Tibial nerve (tissue), 4 donors: ENCODE measurements around the gene FRAS1. TPM values are rescaled to one million over a fixed set of nuclear protein-coding genes. Genes with fewer than 3 reads are reported as not detected.

Experiments used
- DNase-seq, 2 donors: peaks; one replicate each; pipeline ENCODE4 v3.0.0-alpha.2; 2019; ENCODE audit warnings: low spot score in 2 of 2
- H3K27ac ChIP-seq, 4 donors: fragments of 200-600 bp; sonication (generic) in 3 of 4; one replicate each; pipeline ENCODE4 v1.5.1; 2017 to 2019; ENCODE audit warnings: mild to moderate bottlenecking in 1 of 4
- H3K27me3 ChIP-seq, 2 donors: fragments of 200-600 bp; sonication (generic) in 1 of 2; one replicate each; pipeline versions ENCODE4 v1.5.1 to v1.6.0; 2017 to 2019
- H3K36me3 ChIP-seq, 3 donors: fragments of 200-600 bp; sonication (generic); one replicate each; pipeline ENCODE4 v1.5.1; 2018 to 2019
- H3K4me1 ChIP-seq, 4 donors: fragments of 200-600 bp; sonication (generic) in 3 of 4; one replicate each; pipeline ENCODE4 v1.5.1; 2017 to 2019
- H3K4me3 ChIP-seq, 4 donors: fragments of 200-600 bp; sonication (generic) in 3 of 4; one replicate each; pipeline ENCODE4 v1.5.1; 2017 to 2019; ENCODE audit warnings: mild to moderate bottlenecking in 1 of 4, moderate library complexity in 1 of 4
- H3K9me3 ChIP-seq, 4 donors: fragments of 200-600 bp; sonication (generic) in 3 of 4; one replicate each; pipeline ENCODE4 v1.5.1; 2017 to 2019
- EP300 ChIP-seq, 2 donors: sonication (generic); formaldehyde crosslinking; IDR thresholded peaks; one replicate each; pipeline ENCODE4 v1.6.1; 2017; ENCODE audit warnings: antibody characterized with exemption in 2 of 2, mild to moderate bottlenecking in 1 of 2
- POLR2A ChIP-seq, 2 donors: fragments of 450-650 bp; IDR thresholded peaks; one replicate each; pipeline ENCODE4 v1.6.1; 2017; ENCODE audit warnings: antibody characterized with exemption in 2 of 2, mild to moderate bottlenecking in 2 of 2, moderate library complexity in 2 of 2
- WGBS, 2 donors: methylation state at CpG; one replicate each; pipeline ENCODE4 v1.1.5; 2018; 5-methylcytosine and 5-hydroxymethylcytosine counted together
- total RNA-seq, 4 donors: library from RNA; depleted of rRNA; stranded (reverse); fragments of >200 nt; gene quantifications; one replicate each; pipeline ENCODE4 v1.1.0, GENCODE V29; 2016
- TF ChIP-seq, protein P1 (sequence below), 5 experiments: fragments of 200-600 bp in 3 of 5; fragments of 450-650 bp in 2 of 5; sonication (generic) in 3 of 5; IDR thresholded peaks; one replicate each; pipeline ENCODE4 v1.5.1; 2016 to 2019; ENCODE audit warnings: antibody characterized with exemption in 5 of 5, mild to moderate bottlenecking in 3 of 5, moderate library complexity in 2 of 5

The FRAS1 gene
- total RNA-seq, 4 donors from 2014 or later = 3.9 to 6.6 (median 5.1) TPM

DNA sequence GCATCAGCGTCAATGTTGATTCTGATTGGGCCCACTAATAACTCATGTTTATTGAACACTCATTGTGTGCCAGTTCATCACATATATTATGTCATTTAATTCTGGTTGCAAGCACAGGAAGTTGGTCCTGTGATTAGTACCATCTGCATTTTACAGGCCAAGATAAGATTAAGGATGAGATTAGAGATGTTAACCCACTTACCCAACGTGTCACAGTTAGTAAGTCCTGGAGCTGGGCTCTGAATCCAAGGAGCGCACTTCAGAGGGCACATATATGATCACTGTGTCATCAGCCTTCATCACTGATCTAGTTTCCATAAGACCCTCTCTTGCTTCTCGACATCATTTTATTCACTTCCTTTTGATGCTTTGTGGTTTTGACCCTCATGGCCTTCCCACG lies 289.1 kb downstream of the FRAS1 start:
- Histone ChIP-seq H3K27me3 (no peaks in the 10 kb centered on the region), H3K4me3 (no peak overlapping the region), H3K9me3 (no peaks in the 10 kb centered on the region), H3K4me1 (no peaks in the 10 kb centered on the region), H3K27ac (no peak overlapping the region), H3K36me3 (no peaks in the 10 kb centered on the region)
- 81 to 85% methylated on average over 5 of the region's 5 CpGs for WGBS, 2 donors
- no peak for DNase-seq
- TF ChIP-seq POLR2A (IDR thresholded peaks at IDR 0.05) (no peak), EP300 (IDR thresholded peaks at IDR 0.05) (no peak)
- TF ChIP-seq, protein P1, sequence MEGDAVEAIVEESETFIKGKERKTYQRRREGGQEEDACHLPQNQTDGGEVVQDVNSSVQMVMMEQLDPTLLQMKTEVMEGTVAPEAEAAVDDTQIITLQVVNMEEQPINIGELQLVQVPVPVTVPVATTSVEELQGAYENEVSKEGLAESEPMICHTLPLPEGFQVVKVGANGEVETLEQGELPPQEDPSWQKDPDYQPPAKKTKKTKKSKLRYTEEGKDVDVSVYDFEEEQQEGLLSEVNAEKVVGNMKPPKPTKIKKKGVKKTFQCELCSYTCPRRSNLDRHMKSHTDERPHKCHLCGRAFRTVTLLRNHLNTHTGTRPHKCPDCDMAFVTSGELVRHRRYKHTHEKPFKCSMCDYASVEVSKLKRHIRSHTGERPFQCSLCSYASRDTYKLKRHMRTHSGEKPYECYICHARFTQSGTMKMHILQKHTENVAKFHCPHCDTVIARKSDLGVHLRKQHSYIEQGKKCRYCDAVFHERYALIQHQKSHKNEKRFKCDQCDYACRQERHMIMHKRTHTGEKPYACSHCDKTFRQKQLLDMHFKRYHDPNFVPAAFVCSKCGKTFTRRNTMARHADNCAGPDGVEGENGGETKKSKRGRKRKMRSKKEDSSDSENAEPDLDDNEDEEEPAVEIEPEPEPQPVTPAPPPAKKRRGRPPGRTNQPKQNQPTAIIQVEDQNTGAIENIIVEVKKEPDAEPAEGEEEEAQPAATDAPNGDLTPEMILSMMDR (IDR thresholded peaks at IDR 0.05) = no peak

DNA sequence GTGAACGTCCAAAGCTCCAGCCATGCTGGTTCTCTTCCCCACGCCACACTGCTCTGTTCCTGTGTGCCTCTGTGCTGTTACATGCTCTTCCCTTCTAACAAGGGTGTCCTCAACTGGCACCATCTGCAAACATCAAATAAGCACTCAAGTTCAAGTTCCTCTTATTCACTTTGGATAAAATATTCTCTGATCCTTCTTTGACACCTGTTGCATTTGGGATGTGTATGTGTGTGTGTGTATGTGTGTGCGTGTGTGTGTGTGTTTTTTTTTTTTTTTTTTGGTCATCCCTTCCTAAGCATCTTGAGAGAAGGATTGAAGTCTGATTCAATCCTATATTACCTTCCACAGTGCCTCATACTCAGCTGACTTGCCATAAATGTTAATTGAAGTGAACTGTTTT lies 290.4 kb downstream of the FRAS1 start:
- Histone ChIP-seq H3K27ac (no peak overlapping the region), H3K9me3 (no peaks in the 10 kb centered on the region), H3K4me3 (no peak overlapping the region), H3K4me1 (no peaks in the 10 kb centered on the region), H3K36me3 (no peaks in the 10 kb centered on the region), H3K27me3 (no peaks in the 10 kb centered on the region)
- 89 to 95% methylated on average over 3 of the region's 3 CpGs for WGBS, 2 donors
- DNase-seq = no peak
- no peak for TF ChIP-seq POLR2A (IDR thresholded peaks at IDR 0.05)
- TF ChIP-seq, protein P1 (IDR thresholded peaks at IDR 0.05) = no peak
- no peak for TF ChIP-seq EP300 (IDR thresholded peaks at IDR 0.05)

GRCh38 chr4:78353921-78354320 lies 296.8 kb downstream of the FRAS1 start:
- H3K27ac ChIP-seq = no peak overlapping the region
- no peak for DNase-seq
- no peak overlapping the region for H3K4me3 ChIP-seq
- H3K27me3 ChIP-seq = no peaks in the 10 kb centered on the region
- 81 to 89% methylated on average over 5 to 6 of the region's 6 CpGs for WGBS, 2 donors
- TF ChIP-seq EP300 (IDR thresholded peaks at IDR 0.05) (no peak), POLR2A (IDR thresholded peaks at IDR 0.05) (no peak)
- TF ChIP-seq, protein P1 (IDR thresholded peaks at IDR 0.05) = no peak
- H3K36me3 ChIP-seq = no peaks in the 10 kb centered on the region
- no peaks in the 10 kb centered on the region for H3K4me1 ChIP-seq
- H3K9me3 ChIP-seq = no peaks in the 10 kb centered on the region

DNA sequence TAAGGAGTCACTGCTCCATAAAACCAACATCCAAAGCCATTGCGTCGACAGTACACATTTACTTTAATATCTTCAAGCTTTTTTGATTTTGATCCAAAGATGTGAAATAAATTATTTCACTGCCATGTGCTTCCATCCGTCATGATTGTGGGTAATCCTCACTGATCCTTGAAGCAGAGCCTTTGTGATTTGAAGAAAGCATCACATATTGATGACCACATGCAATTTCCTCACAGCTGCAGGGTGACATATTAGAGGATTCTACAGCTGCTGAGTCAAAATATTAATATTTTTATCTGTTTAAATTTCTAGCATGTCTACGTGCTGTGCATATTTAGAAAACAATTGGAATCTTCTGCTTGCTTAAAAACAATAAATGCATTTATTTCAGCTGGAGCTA lies 297.7 kb downstream of the FRAS1 start:
- H3K4me1 ChIP-seq = no peaks in the 10 kb centered on the region
- no peaks in the 10 kb centered on the region for H3K9me3 ChIP-seq
- no peaks in the 10 kb centered on the region for H3K36me3 ChIP-seq
- 63 to 81% methylated on average over 4 of the region's 4 CpGs for WGBS, 2 donors
- DNase-seq = no peak
- TF ChIP-seq EP300 (IDR thresholded peaks at IDR 0.05) (no peak), POLR2A (IDR thresholded peaks at IDR 0.05) (no peak)
- TF ChIP-seq, protein P1 (IDR thresholded peaks at IDR 0.05) = no peak
- no peak overlapping the region for H3K27ac ChIP-seq
- H3K4me3 ChIP-seq = no peak overlapping the region
- H3K27me3 ChIP-seq = no peaks in the 10 kb centered on the region

GRCh38 chr4:78355306-78355705 lies 298.2 kb downstream of the FRAS1 start:
- TF ChIP-seq, protein P1 (IDR thresholded peaks at IDR 0.05) = no peak
- TF ChIP-seq POLR2A (IDR thresholded peaks at IDR 0.05) (no peak), EP300 (IDR thresholded peaks at IDR 0.05) (no peak)
- WGBS, 2 donors = 80 to 86% methylated on average over 3 of the region's 3 CpGs

More at GRCh38 chr4:78355306-78355705, 298.2 kb downstream of the FRAS1 start:
- no peaks in the 10 kb centered on the region for H3K36me3 ChIP-seq
- no peak for DNase-seq
- H3K27me3 ChIP-seq = no peaks in the 10 kb centered on the region
- H3K4me1 ChIP-seq = no peaks in the 10 kb centered on the region
- H3K27ac ChIP-seq = no peak overlapping the region
- no peak overlapping the region for H3K4me3 ChIP-seq
- no peaks in the 10 kb centered on the region for H3K9me3 ChIP-seq
